Fibroblast of the aortic adventitia (primary cell): ENCODE measurements around the gene INO80E. TPM values are rescaled to one million over a fixed set of nuclear protein-coding genes. Genes with fewer than 3 reads are reported as not detected.
"Not testable (repeated sequence)": the region's sequence is repeated elsewhere in the genome, so short reads cannot be mapped to it uniquely, and the experiment has no call there.

ENCODE experiments used
- DNase-seq: peaks from one replicate; pipeline ENCODE4 v3.0.0-alpha.2; 2010; ENCODE audit warnings: low read depth
- H3K4me3 ChIP-seq: 2 replicates; pipeline ENCODE4 v1.5.1; 2011; ENCODE audit warnings: low read depth, mild to moderate bottlenecking, control low read depth, low read length, moderate library complexity
- CTCF ChIP-seq: IDR thresholded peaks from 2 replicates; pipeline ENCODE4 v1.5.1; 2011; ENCODE audit warnings: mild to moderate bottlenecking, low read length, control low read depth, inconsistent platforms; ENCODE audit not compliant: insufficient read depth
- total RNA-seq: library from RNA; depleted of rRNA; stranded (reverse); fragments of >200 nt; gene quantifications from 2 replicates; pipeline ENCODE4 v1.2.3, GENCODE V29; 2012; ENCODE audit warnings: low replicate concordance

The INO80E gene
- total RNA-seq, 1 donor = 36.5 TPM

- no peak for TF ChIP-seq CTCF
- no peak for DNase-seq
- H3K4me3 ChIP-seq = no peak overlapping the region
These were observed 34.1 kb downstream of the INO80E start for GRCh38 chr16:30030011-30030685.

GRCh38 chr16:30030841-30031413 is 34.9 kb downstream of the INO80E start, which contains the start of gene TLCD3B:
Gene TLCD3B, minus strand, starts transcription at chr16:30031271. Its CDS starts 744 bp downstream, at chr16:30030527.
- TF ChIP-seq CTCF = no peak
- DNase-seq = no peak
- no peak within 1 kb of the TSS for H3K4me3 ChIP-seq

GRCh38 chr16:30031477-30031918 is 35.5 kb downstream of the INO80E start:
- no peak for TF ChIP-seq CTCF
- no peak overlapping the region for H3K4me3 ChIP-seq
- no peak for DNase-seq

- DNase-seq = peak; percentile 80
- TF ChIP-seq CTCF = peak; percentile 82
- H3K4me3 ChIP-seq = no peak overlapping the region
These were observed 36.2 kb downstream of the INO80E start for GRCh38 chr16:30032083-30032819.

GRCh38 chr16:30033270-30033669 is 37.2 kb downstream of the INO80E start:
- DNase-seq = no peak
- no peak for TF ChIP-seq CTCF

GRCh38 chr16:30040221-30040620 is 44.2 kb downstream of the INO80E start:
- H3K4me3 ChIP-seq = no peak overlapping the region
- DNase-seq = no peak
- TF ChIP-seq CTCF = no peak

More at GRCh38 chr16:30033270-30033669, 37.2 kb downstream of the INO80E start:
- H3K4me3 ChIP-seq = no peak overlapping the region

- DNase-seq, H3K4me3 ChIP-seq: not testable (repeated sequence)
These were observed 44.6 kb downstream of the INO80E start for GRCh38 chr16:30040690-30041089.
